HepG2 (cell line): ENCODE results near the gene TEDC1. TPM values are rescaled to one million over a fixed set of nuclear protein-coding genes. Genes with fewer than 3 reads are reported as not detected.
A peak's percentile ranks its signal among the peaks of the same experiment; 100 is the strongest.

Experiments
- ARNT2 ChIP-seq: sonication (generic); formaldehyde crosslinking; IDR thresholded peaks from 2 replicates; pipeline ENCODE4 v1.8.0; 2022; ENCODE audit warnings: mild to moderate bottlenecking, low read depth, missing genetic modification reagents, moderate library complexity
- GATAD1 ChIP-seq: IDR thresholded peaks from 2 replicates; pipeline ENCODE4 v1.6.1; 2016; ENCODE audit warnings: missing genetic modification reagents, missing compliant biosample characterization
- HDAC1 ChIP-seq: sonication (generic); formaldehyde crosslinking; IDR thresholded peaks from 2 replicates; pipeline ENCODE4 v1.5.1; 2020; ENCODE audit warnings: mild to moderate bottlenecking, missing genetic modification reagents
- KDM2A ChIP-seq: sonication (generic); formaldehyde crosslinking; IDR thresholded peaks from 2 replicates; pipeline ENCODE4 v1.4.0; 2020; ENCODE audit warnings: low read depth, missing genetic modification reagents, borderline replicate concordance
- KLF13 ChIP-seq: sonication (generic); formaldehyde crosslinking; IDR thresholded peaks from 2 replicates; pipeline ENCODE4 v1.4.0; 2020; ENCODE audit warnings: mild to moderate bottlenecking, missing genetic modification reagents
- KLF9 ChIP-seq: IDR thresholded peaks from 2 replicates; pipeline ENCODE4 v1.6.1; 2016; ENCODE audit warnings: low read depth
- MIER3 ChIP-seq: IDR thresholded peaks from 2 replicates; pipeline ENCODE4 v1.6.1; 2016; ENCODE audit warnings: missing compliant biosample characterization, borderline replicate concordance
- PHF20 ChIP-seq: sonication (generic); formaldehyde crosslinking; IDR thresholded peaks from 2 replicates; pipeline ENCODE4 v1.5.0; 2020; ENCODE audit warnings: mild to moderate bottlenecking, missing genetic modification reagents
- PHF21A ChIP-seq: sonication (generic); formaldehyde crosslinking; IDR thresholded peaks from 2 replicates; pipeline ENCODE4 v1.5.0; 2020; ENCODE audit warnings: mild to moderate bottlenecking, missing genetic modification reagents
- RARG ChIP-seq: sonication (generic); formaldehyde crosslinking; IDR thresholded peaks from 2 replicates; pipeline ENCODE4 v1.4.0; 2020; ENCODE audit warnings: low read depth, mild to moderate bottlenecking, missing genetic modification reagents
- RBFOX2 ChIP-seq: fragments of 200-400 bp; formaldehyde crosslinking; IDR thresholded peaks from 2 replicates; pipeline ENCODE4 v1.6.1; 2017; ENCODE audit warnings: low read depth, mild to moderate bottlenecking, low read length
- SP5 ChIP-seq: IDR thresholded peaks from 2 replicates; pipeline ENCODE4 v1.6.1; 2016; ENCODE audit warnings: low read depth, borderline replicate concordance
- SPEN ChIP-seq: sonication (generic); formaldehyde crosslinking; IDR thresholded peaks from 2 replicates; pipeline ENCODE4 v1.5.1; 2020; ENCODE audit warnings: low read depth, mild to moderate bottlenecking, missing genetic modification reagents
- TCF7 ChIP-seq: sonication (generic); IDR thresholded peaks from 2 replicates; pipeline ENCODE4 v1.6.1; 2016; ENCODE audit warnings: antibody characterized with exemption, low read depth
- ZNF33A ChIP-seq: sonication (generic); formaldehyde crosslinking; IDR thresholded peaks from 2 replicates; pipeline ENCODE4 v1.5.1; 2020; ENCODE audit warnings: missing genetic modification reagents, mild to moderate bottlenecking, moderate library complexity, borderline replicate concordance
- ZNF547 ChIP-seq: sonication (generic); formaldehyde crosslinking; IDR thresholded peaks from 2 replicates; pipeline ENCODE4 v1.5.1; 2020; ENCODE audit warnings: mild to moderate bottlenecking, missing genetic modification reagents
- ZNF737 ChIP-seq: sonication (generic); formaldehyde crosslinking; IDR thresholded peaks from 2 replicates; pipeline ENCODE4 v1.5.0; 2020; ENCODE audit warnings: missing genetic modification reagents, mild to moderate bottlenecking, borderline replicate concordance
- ZNF775 ChIP-seq: sonication (generic); formaldehyde crosslinking; IDR thresholded peaks from 2 replicates; pipeline ENCODE4 v1.4.0; 2020; ENCODE audit warnings: missing genetic modification reagents, mild to moderate bottlenecking, moderate library complexity, borderline replicate concordance
- ZNF777 ChIP-seq: sonication (generic); formaldehyde crosslinking; IDR thresholded peaks from 2 replicates; pipeline ENCODE4 v1.4.0; 2020; ENCODE audit warnings: missing genetic modification reagents
- polyA plus RNA-seq, 8 experiments: library from polyadenylated mRNA; depleted of rRNA in 3 of 8; stranded (reverse) in 7 of 8; unstranded in 1 of 8; fragments of >200 nt; fragmentation: Illumina TruSeq in 4 of 8; extraction: Trizol in 4 of 8; gene quantifications; 2 replicates each; pipeline versions ENCODE4 v1.2.1 to v1.2.3, GENCODE V29; 2011 to 2016; ENCODE audit warnings: low read depth in 4 of 8, missing spikeins in 1 of 8, mixed read lengths in 1 of 8; ENCODE audit not compliant: insufficient read depth in 1 of 8
- total RNA-seq, 5 experiments: library from RNA; depleted of rRNA; stranded (reverse); fragments of >200 nt; fragmentation: Illumina TruSeq; extraction: Trizol; gene quantifications; 2 replicates each; pipeline ENCODE4 v1.2.3, GENCODE V29; 2016; ENCODE audit warnings: low read depth in 1 of 5
- TF ChIP-seq, protein P1 (sequence below): sonication (generic); formaldehyde crosslinking; IDR thresholded peaks from 2 replicates; pipeline ENCODE4 v1.5.0; 2020; ENCODE audit warnings: mild to moderate bottlenecking, missing genetic modification reagents, moderate library complexity
- TF ChIP-seq, protein P2 (sequence below): sonication (generic); formaldehyde crosslinking; IDR thresholded peaks from 2 replicates; pipeline ENCODE4 v1.9.0; 2021; ENCODE audit warnings: missing genetic modification reagents, mild to moderate bottlenecking, borderline replicate concordance
- TF ChIP-seq, protein P3 (sequence below): sonication (generic); formaldehyde crosslinking; IDR thresholded peaks from 2 replicates; pipeline ENCODE4 v1.4.0; 2020; ENCODE audit warnings: missing genetic modification reagents, borderline replicate concordance
- TF ChIP-seq, protein P4 (sequence below): IDR thresholded peaks from 2 replicates; pipeline ENCODE4 v1.6.1; 2016; ENCODE audit warnings: control low read depth

Gene TEDC1
- total and polyA plus RNA-seq, 2 of the 13 experiments (the other 11 are each of a cell fraction or from before 2014, with no cell fraction given): 5.7 to 27.4 TPM

DNA sequence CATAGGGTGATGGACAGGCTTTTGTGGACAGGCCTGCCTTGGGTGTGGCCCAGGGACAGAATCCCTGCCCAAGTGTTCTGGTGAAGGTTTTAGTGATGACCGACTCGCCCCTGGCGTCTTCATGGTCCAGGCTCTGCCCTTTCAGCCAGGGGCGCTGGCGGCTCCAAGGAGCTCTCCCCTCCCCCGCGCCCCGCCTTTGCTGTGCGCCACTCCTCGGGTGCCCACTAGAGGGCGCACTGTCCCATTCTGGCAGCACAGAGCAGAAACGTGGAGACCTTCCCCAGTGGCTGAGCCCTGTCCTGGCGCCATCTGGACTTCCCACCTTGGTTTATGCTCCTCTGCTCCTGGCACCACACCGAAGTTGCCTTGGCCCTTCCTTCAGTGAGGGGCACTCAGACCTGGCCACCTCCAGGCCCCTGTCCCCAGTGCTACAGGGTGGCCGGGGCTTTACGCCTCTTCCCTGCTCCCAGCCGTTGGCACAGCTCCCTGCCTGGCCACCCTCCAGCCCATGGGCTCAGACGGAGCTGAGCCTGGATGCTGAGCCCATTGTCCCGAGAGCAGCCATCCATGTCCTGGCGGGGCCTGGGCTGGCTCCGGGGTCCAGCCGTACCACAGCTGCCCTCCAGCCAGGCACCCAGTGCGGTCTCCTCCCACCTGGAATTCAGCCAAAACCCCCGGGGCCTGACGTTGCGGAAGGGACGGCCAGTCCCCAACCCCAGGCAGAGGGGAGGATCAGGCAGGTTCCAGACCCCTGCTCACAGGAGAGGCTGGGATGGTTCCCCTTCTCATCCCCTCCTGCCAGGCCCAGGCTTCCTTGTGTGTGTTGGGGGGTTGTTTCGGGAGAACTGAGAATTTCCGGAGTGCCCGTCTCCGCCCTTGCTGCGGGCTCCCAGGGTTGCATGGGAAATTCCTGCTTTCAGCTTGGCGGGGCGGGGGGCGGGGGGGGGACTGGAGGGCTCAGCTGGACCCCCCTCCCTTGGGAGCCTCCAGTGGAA is 9.9 kb upstream of the TEDC1 start (continued):
- TF ChIP-seq, protein P1, sequence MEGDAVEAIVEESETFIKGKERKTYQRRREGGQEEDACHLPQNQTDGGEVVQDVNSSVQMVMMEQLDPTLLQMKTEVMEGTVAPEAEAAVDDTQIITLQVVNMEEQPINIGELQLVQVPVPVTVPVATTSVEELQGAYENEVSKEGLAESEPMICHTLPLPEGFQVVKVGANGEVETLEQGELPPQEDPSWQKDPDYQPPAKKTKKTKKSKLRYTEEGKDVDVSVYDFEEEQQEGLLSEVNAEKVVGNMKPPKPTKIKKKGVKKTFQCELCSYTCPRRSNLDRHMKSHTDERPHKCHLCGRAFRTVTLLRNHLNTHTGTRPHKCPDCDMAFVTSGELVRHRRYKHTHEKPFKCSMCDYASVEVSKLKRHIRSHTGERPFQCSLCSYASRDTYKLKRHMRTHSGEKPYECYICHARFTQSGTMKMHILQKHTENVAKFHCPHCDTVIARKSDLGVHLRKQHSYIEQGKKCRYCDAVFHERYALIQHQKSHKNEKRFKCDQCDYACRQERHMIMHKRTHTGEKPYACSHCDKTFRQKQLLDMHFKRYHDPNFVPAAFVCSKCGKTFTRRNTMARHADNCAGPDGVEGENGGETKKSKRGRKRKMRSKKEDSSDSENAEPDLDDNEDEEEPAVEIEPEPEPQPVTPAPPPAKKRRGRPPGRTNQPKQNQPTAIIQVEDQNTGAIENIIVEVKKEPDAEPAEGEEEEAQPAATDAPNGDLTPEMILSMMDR (CRISPR knock-in tag): peak; percentile 99
- TF ChIP-seq KDM2A (CRISPR knock-in tag) (peak; percentile 74; the same call in 1 of the 2 replicates), SPEN (CRISPR knock-in tag) (peak; percentile 61), SP5 (CRISPR knock-in tag) (peak; percentile 24), KLF9 (CRISPR knock-in tag) (no peak), ZNF33A (no peak), GATAD1 (peak; percentile 64; the same call in 1 of the 2 replicates), ZNF547 (CRISPR knock-in tag) (no peak), RARG (CRISPR knock-in tag) (no peak), ZNF777 (CRISPR knock-in tag) (peak; percentile 56; the same call in 1 of the 2 replicates), ZNF775 (CRISPR knock-in tag) (no peak), MIER3 (CRISPR knock-in tag) (no peak), ARNT2 (0 out of 2 replicates have a peak, but pooled peaks have one; percentile 36), PHF21A (peak; percentile 63), RBFOX2 (0 out of 2 replicates have a peak, but pooled peaks have one; percentile 37), TCF7 (no peak), PHF20 (CRISPR knock-in tag) (0 out of 2 replicates have a peak, but pooled peaks have one; percentile 22), ZNF737 (CRISPR knock-in tag) (no peak), HDAC1 (CRISPR knock-in tag) (peak; percentile 61; the same call in 1 of the 2 replicates), KLF13 (CRISPR knock-in tag) (peak; percentile 49; the same call in 1 of the 2 replicates)
- TF ChIP-seq, protein P2, sequence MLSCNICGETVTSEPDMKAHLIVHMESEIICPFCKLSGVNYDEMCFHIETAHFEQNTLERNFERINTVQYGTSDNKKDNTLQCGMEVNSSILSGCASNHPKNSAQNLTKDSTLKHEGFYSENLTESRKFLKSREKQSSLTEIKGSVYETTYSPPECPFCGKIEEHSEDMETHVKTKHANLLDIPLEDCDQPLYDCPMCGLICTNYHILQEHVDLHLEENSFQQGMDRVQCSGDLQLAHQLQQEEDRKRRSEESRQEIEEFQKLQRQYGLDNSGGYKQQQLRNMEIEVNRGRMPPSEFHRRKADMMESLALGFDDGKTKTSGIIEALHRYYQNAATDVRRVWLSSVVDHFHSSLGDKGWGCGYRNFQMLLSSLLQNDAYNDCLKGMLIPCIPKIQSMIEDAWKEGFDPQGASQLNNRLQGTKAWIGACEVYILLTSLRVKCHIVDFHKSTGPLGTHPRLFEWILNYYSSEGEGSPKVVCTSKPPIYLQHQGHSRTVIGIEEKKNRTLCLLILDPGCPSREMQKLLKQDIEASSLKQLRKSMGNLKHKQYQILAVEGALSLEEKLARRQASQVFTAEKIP (CRISPR knock-in tag): no peak
- TF ChIP-seq, protein P3, sequence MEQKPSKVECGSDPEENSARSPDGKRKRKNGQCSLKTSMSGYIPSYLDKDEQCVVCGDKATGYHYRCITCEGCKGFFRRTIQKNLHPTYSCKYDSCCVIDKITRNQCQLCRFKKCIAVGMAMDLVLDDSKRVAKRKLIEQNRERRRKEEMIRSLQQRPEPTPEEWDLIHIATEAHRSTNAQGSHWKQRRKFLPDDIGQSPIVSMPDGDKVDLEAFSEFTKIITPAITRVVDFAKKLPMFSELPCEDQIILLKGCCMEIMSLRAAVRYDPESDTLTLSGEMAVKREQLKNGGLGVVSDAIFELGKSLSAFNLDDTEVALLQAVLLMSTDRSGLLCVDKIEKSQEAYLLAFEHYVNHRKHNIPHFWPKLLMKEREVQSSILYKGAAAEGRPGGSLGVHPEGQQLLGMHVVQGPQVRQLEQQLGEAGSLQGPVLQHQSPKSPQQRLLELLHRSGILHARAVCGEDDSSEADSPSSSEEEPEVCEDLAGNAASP: 0 out of 2 replicates have a peak, but pooled peaks have one; percentile 27
- TF ChIP-seq, protein P4, sequence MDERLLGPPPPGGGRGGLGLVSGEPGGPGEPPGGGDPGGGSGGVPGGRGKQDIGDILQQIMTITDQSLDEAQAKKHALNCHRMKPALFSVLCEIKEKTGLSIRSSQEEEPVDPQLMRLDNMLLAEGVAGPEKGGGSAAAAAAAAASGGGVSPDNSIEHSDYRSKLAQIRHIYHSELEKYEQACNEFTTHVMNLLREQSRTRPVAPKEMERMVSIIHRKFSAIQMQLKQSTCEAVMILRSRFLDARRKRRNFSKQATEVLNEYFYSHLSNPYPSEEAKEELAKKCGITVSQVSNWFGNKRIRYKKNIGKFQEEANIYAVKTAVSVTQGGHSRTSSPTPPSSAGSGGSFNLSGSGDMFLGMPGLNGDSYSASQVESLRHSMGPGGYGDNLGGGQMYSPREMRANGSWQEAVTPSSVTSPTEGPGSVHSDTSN (CRISPR knock-in tag): peak; percentile 3; the same call in 1 of the 2 replicates
